ENCODE data around the gene RPS6KA1. TPM values are rescaled to one million over a fixed set of nuclear protein-coding genes. Genes with fewer than 3 reads are reported as not detected.

Gene RPS6KA1
- total and polyA plus RNA-seq, 9 of the 15 experiments (the other 6 are each of a cell fraction or from before 2014, with no cell fraction given) = 2.4 to 61.0 (median 35.5) TPM

DNA sequence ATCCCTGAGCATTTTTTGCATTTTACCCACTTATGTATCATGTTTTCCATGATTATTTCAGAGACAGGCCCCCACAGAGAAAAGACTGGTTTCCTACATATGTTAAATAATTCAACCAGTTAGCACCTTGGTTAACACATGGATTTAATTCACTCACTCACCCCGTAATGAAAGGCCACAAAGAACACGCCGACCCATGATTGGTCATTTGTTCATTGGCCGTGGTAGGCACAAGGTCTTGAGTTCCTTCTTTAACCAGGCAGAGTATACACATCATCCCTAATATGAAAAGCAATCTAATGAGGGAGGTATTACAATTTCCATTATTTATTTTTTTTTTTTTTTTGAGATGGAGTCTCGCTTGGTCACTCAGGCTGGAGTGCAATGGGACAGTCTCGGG is 50.6 kb downstream of the RPS6KA1 start:
- H3K27me3 ChIP-seq (ENCODE audit: control insufficient read depth in 2 of 2, insufficient read depth in 2 of 2, low read length in 2 of 2) = no peaks in the 10 kb centered on the region
- CTCF ChIA-PET (ENCODE audit: low intra/inter-chr PET ratio) = interaction anchor here (0.6 kb wide), 1 partner anchor 516 kb away, joined by 4 read pairs; no protein-coding TSS in a partner anchor
- no peak for ATAC-seq
- no peak overlapping the region for H3K4me2 ChIP-seq (ENCODE audit: insufficient read depth, low read length)
- H3K9me1 ChIP-seq (ENCODE audit: control insufficient read depth, insufficient read depth, low read length) = no peaks in the 10 kb centered on the region
- no peak for FAIRE-seq
- H3K4me3 ChIP-seq = no peak overlapping the region
- H3K9ac ChIP-seq (ENCODE audit: insufficient read depth in 1 of 2, low read depth in 2 of 2, low read length in 2 of 2) = no peak overlapping the region
- H2AFZ ChIP-seq (ENCODE audit: low read depth, low read length) = no peak overlapping the region
- peaks cover 2% of the 10 kb centered on the region; the same call in 1 of the 3 replicates for H3K36me3 ChIP-seq (ENCODE audit: control insufficient read depth, insufficient read depth, low read length)
- intact Hi-C loops (cut with micrococcal nuclease) = loop anchor here (5.0 kb wide), 1 partner anchor 78 kb away; no protein-coding TSS in a partner anchor
- BruUV-seq (replicated peaks) = no TSS peak
- no peak overlapping the region for H3K27ac ChIP-seq (ENCODE audit: extremely low read depth, low read depth, low read length)
- POLR2A ChIA-PET = interaction anchor here (1.4 kb wide), 1 partner anchor 26 kb away, joined by 5 read pairs; no protein-coding TSS in a partner anchor
- H3K79me2 ChIP-seq (ENCODE audit: control insufficient read depth, insufficient read depth, low read length) = no peaks in the 10 kb centered on the region
- no peaks in the 10 kb centered on the region for H3K9me3 ChIP-seq (replicated peaks; ENCODE audit: control insufficient read depth, insufficient read depth, low read depth, low read length)
- DNase-seq (ENCODE audit: extremely low read depth in 1 of 4, low spot score in 3 of 4) = no peak
- in situ Hi-C loops (cut with MboI) = no loop called here
- WGBS (ENCODE audit: insufficient coverage, low coverage, missing lambda C conversion rate) = 79% methylated on average over 6 of the region's 6 CpGs
- H3K4me1 ChIP-seq (replicated peaks in 1 of 2; ENCODE audit: control insufficient read depth in 2 of 2, insufficient read depth in 2 of 2, low read length in 2 of 2) = peaks cover 4 to 12% of the 10 kb centered on the region in 2 experiments; a peak in 3 of 5 replicates
- TF ChIP-seq WHSC1 (IDR thresholded peaks at IDR 0.05; ENCODE audit: low read length) (no peak), ZNF79 (CRISPR knock-in tag; IDR thresholded peaks at IDR 0.05; ENCODE audit: low read depth) (no peak), ZNF408 (CRISPR knock-in tag; IDR thresholded peaks at IDR 0.05; ENCODE audit: low read depth) (no peak), ZNF354B (CRISPR knock-in tag; IDR thresholded peaks at IDR 0.05) (no peak), ZNF316 (IDR thresholded peaks at IDR 0.05) (no peak), MCM3 (IDR thresholded peaks at IDR 0.05) (no peak), CBX2 (IDR thresholded peaks at IDR 0.05; ENCODE audit: insufficient read depth, low read length, poor library complexity, severe bottlenecking) (no peak), XRCC4 (IDR thresholded peaks at IDR 0.05; ENCODE audit: extremely low read depth, insufficient read depth, insufficient read length) (no peak), FOS (IDR thresholded peaks at IDR 0.05; ENCODE audit: extremely low read depth, insufficient read length) (no peak), ZNF740 (CRISPR knock-in tag; IDR thresholded peaks at IDR 0.05) (no peak), ZNF740 (tag; IDR thresholded peaks at IDR 0.05) (no peak), ZNF12 (CRISPR knock-in tag; IDR thresholded peaks at IDR 0.05) (no peak), CC2D1A (IDR thresholded peaks at IDR 0.05) (no peak)
- H4K20me1 ChIP-seq (replicated peaks; ENCODE audit: control insufficient read depth, insufficient read depth, low read length) = no peaks in the 10 kb centered on the region
